Caco-2 (cell line): ENCODE data around the gene ARID1A. TPM values are rescaled to one million over a fixed set of nuclear protein-coding genes. Genes with fewer than 3 reads are reported as not detected.
"Not testable (repeated sequence)": the region's sequence is repeated elsewhere in the genome, so short reads cannot be mapped to it uniquely, and the experiment has no call there.

Source experiments
- BruUV-seq: library from RNA; stranded (reverse); fragments of 400-500 nt; replicated peaks from 2 replicates; lab custom pipeline; 2021; lab: Mats Ljungman, UMichigan
- CTCF ChIA-PET: fragments of 300-600 bp; sonication (Branson Sonifier 250); formaldehyde crosslinking; loops from one replicate; lab custom pipeline; 2022; ENCODE audit warnings: antibody characterized with exemption; lab: Charles Lee
- POLR2A ChIA-PET: fragments of 300-600 bp; sonication (Branson Sonifier 250); formaldehyde crosslinking; loops from one replicate; lab custom pipeline; 2022; ENCODE audit warnings: antibody characterized with exemption; lab: Charles Lee
- DNase-seq, 2 experiments: peaks; one replicate each; pipeline versions ENCODE4 v3.0.0 to v3.0.0-alpha.2; 2020 to 2022
- H3K27me3 ChIP-seq: replicated peaks from 2 replicates; pipeline ENCODE4 v1.6.0; 2011; ENCODE audit warnings: low read length; ENCODE audit not compliant: control insufficient read depth, insufficient read depth
- H3K36me3 ChIP-seq: 2 replicates; pipeline ENCODE4 v1.5.1; 2011; ENCODE audit warnings: low read length; ENCODE audit not compliant: control insufficient read depth, insufficient read depth
- H3K4me1 ChIP-seq: fragments of 250-450 bp; sonication (Bioruptor Pico); 2 replicates; pipeline ENCODE4 v1.5.1; 2020; ENCODE audit warnings: mild to moderate bottlenecking
- H3K4me3 ChIP-seq: 2 replicates; pipeline ENCODE4 v1.5.1; 2011; ENCODE audit warnings: low read depth, mild to moderate bottlenecking, control low read depth, low read length
- H3K9me3 ChIP-seq: fragments of 250-450 bp; sonication (Bioruptor Pico); 2 replicates; pipeline ENCODE4 v1.5.1; 2020; ENCODE audit warnings: mild to moderate bottlenecking, moderate library complexity
- H3K27ac Mint-ChIP-seq: one replicate; pipeline ENCODE4 v1.8.0; 2022; ENCODE audit warnings: mixed read lengths; ENCODE audit not compliant: unreplicated experiment
- H3K27me3 Mint-ChIP-seq: one replicate; pipeline ENCODE4 v1.8.0; 2022; ENCODE audit warnings: mixed read lengths; ENCODE audit not compliant: insufficient read depth, unreplicated experiment
- H3K36me3 Mint-ChIP-seq: one replicate; pipeline ENCODE4 v1.8.0; 2022; ENCODE audit warnings: mild to moderate bottlenecking, mixed read lengths; ENCODE audit not compliant: insufficient read depth, unreplicated experiment
- H3K4me1 Mint-ChIP-seq: one replicate; pipeline ENCODE4 v1.8.0; 2022; ENCODE audit warnings: low read depth, mixed read lengths; ENCODE audit not compliant: unreplicated experiment
- H3K4me3 Mint-ChIP-seq: one replicate; pipeline ENCODE4 v1.8.0; 2022; ENCODE audit warnings: mild to moderate bottlenecking, moderate library complexity, mixed read lengths; ENCODE audit not compliant: unreplicated experiment
- H3K9me3 Mint-ChIP-seq: one replicate; pipeline ENCODE4 v1.8.0; 2022; ENCODE audit warnings: mixed read lengths; ENCODE audit not compliant: unreplicated experiment
- intact Hi-C: fragments of 100-400 bp; cut with micrococcal nuclease; formaldehyde crosslinking; loops from one replicate; pipeline ENCODE4 v1.10.0; 2022; ENCODE audit not compliant: unreplicated experiment
- total RNA-seq: library from RNA; stranded (reverse); gene quantifications from 2 replicates; pipeline ENCODE4 v1.2.3, GENCODE V29; 2022
- TF ChIP-seq, protein P1 (sequence below), 2 experiments: fragments of 200-600 bp in 1 of 2; IDR thresholded peaks; 1 replicate in 1 of 2; 2 replicates in 1 of 2; pipeline versions ENCODE4 v1.5.1 to v1.8.0; 2011 to 2022; ENCODE audit warnings: antibody characterized with exemption in 1 of 2, control low read depth in 1 of 2, inconsistent platforms in 1 of 2, low read depth in 1 of 2, low read length in 1 of 2, mild to moderate bottlenecking in 1 of 2, moderate library complexity in 1 of 2; ENCODE audit not compliant: insufficient read depth in 1 of 2, severe bottlenecking in 1 of 2, unreplicated experiment in 1 of 2

Gene ARID1A
- total RNA-seq, 1 experiment from 2014 or later = 66.5 TPM

DNA sequence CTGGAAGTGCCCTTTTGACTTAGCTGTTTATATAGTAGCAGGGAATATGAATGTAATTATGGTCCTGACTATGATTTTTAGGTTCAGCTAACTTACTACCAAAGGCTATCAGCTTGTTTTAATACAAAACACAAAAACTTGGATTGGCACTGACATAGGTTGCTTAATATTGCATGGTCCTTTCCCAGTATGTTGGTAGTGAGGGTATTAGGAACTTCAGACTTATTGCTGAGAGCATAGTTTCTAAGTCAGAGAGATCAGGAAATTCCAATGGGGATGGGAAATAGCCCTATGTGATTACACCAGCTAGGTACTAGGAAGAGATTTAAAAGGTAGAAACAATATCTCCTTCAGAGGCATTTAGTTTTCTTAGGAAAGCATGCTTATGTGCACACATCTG lies 7.7 kb downstream of the ARID1A start:
- Histone ChIP-seq H3K36me3 (no peaks in the 10 kb centered on the region; the same call in 1 of the 2 replicates), H3K4me1 (peaks cover 82% of the 10 kb centered on the region), H3K4me3 (no peak overlapping the region), H3K27me3 (no peaks in the 10 kb centered on the region), H3K9me3 (no peaks in the 10 kb centered on the region)
- intact Hi-C loops = no loop called here
- Mint-ChIP-seq H3K36me3 (peaks cover 30% of the 10 kb centered on the region), H3K27me3 (no peaks in the 10 kb centered on the region), H3K27ac (peak overlapping the region; percentile 74), H3K4me1 (peaks cover 23% of the 10 kb centered on the region), H3K9me3 (no peaks in the 10 kb centered on the region), H3K4me3 (no peak overlapping the region)
- DNase-seq = no peak
- BruUV-seq = no TSS peak
- TF ChIP-seq, protein P1, sequence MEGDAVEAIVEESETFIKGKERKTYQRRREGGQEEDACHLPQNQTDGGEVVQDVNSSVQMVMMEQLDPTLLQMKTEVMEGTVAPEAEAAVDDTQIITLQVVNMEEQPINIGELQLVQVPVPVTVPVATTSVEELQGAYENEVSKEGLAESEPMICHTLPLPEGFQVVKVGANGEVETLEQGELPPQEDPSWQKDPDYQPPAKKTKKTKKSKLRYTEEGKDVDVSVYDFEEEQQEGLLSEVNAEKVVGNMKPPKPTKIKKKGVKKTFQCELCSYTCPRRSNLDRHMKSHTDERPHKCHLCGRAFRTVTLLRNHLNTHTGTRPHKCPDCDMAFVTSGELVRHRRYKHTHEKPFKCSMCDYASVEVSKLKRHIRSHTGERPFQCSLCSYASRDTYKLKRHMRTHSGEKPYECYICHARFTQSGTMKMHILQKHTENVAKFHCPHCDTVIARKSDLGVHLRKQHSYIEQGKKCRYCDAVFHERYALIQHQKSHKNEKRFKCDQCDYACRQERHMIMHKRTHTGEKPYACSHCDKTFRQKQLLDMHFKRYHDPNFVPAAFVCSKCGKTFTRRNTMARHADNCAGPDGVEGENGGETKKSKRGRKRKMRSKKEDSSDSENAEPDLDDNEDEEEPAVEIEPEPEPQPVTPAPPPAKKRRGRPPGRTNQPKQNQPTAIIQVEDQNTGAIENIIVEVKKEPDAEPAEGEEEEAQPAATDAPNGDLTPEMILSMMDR (IDR thresholded peaks at IDR 0.05; ENCODE audit: insufficient read depth in 1 of 2, low read depth in 1 of 2, low read length in 1 of 2, severe bottlenecking in 1 of 2, unreplicated experiment in 1 of 2) = no peak
- ChIA-PET POLR2A (no interaction called here), CTCF (interaction anchor here (0.6 to 1.9 kb wide), 2 partner anchors 10 to 26 kb away, joined by 5 to 7 read pairs; no protein-coding TSS in a partner anchor)

DNA sequence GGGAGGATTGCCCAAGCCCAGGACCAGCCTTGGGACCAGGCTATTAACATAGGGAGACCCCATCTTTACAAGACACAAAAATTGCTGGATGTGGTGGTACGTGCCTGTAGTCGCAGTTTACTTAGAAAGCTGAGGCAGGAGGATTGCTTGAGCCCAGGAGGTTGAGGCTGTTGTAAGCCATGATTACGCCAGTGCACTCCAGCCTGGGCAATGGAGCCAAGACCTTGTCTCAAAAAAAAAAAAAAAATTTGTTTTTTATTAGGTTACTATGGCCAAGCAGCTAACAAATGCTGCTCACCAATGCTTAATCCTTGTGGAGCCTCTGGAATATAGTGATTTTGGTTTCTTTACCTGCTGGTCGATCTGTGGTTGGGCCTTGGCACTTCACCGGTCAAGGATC lies 8.8 kb downstream of the ARID1A start:
- TF ChIP-seq, protein P1 (IDR thresholded peaks at IDR 0.05; ENCODE audit: insufficient read depth in 1 of 2, low read depth in 1 of 2, low read length in 1 of 2, severe bottlenecking in 1 of 2, unreplicated experiment in 1 of 2) = no peak
- ChIA-PET CTCF (no interaction called here), POLR2A (interaction anchor here (2.1 kb wide), 1 partner anchor 11 kb away, joined by 8 read pairs; no protein-coding TSS in a partner anchor)
- intact Hi-C loops = loop anchor here (2.0 kb wide), 1 partner anchor 14 kb away; no protein-coding TSS in a partner anchor
- Histone ChIP-seq H3K27me3 (no peaks in the 10 kb centered on the region), H3K9me3 (no peaks in the 10 kb centered on the region), H3K4me1 (peaks cover 73% of the 10 kb centered on the region), H3K36me3 (peaks cover 2% of the 10 kb centered on the region), H3K4me3 (no peak overlapping the region)
- Mint-ChIP-seq H3K4me3 (no peak overlapping the region), H3K27me3 (no peaks in the 10 kb centered on the region), H3K9me3 (no peaks in the 10 kb centered on the region), H3K27ac (no peak overlapping the region), H3K36me3 (peaks cover 41% of the 10 kb centered on the region), H3K4me1 (peaks cover 29% of the 10 kb centered on the region)
- no peak for DNase-seq
- BruUV-seq = no TSS peak

DNA sequence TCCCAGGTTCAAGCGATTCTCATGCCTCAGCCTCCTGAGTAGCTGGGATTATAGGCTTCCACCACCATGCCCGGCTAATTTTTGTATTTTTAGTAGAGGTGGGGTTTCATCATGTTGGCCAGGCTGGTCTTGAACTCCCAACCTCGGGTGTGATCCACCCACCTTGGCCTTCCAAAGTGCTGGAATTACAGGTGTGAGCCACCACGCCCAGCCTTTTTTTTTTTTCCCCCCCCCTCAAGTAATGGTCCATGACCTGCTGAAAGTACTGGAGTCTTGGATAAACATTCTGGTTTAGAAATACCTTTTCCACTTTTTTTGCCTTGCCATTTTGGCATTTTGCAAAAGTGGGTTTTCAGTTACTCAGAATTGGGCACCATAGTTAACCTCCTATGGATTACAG lies 9.4 kb downstream of the ARID1A start:
- DNase-seq = not testable (repeated sequence)
- POLR2A ChIA-PET = interaction anchor here (2.1 kb wide), 1 partner anchor 12 kb away, joined by 8 read pairs; no protein-coding TSS in a partner anchor
- intact Hi-C loops = loop anchor here (2.0 kb wide), 1 partner anchor 14 kb away; no protein-coding TSS in a partner anchor

More for the DNA sequence above, 9.4 kb downstream of the ARID1A start:
- not testable (repeated sequence) for H3K9me3 ChIP-seq, BruUV-seq, H3K36me3 ChIP-seq, H3K27me3 ChIP-seq, H3K4me3 Mint-ChIP-seq, H3K4me3 ChIP-seq, H3K9me3 Mint-ChIP-seq, H3K27me3 Mint-ChIP-seq
- Mint-ChIP-seq H3K27ac (peak overlapping the region; percentile 61), H3K36me3 (peaks cover 40% of the 10 kb centered on the region), H3K4me1 (peaks cover 29% of the 10 kb centered on the region)
- peaks cover 69% of the 10 kb centered on the region for H3K4me1 ChIP-seq
- CTCF ChIA-PET = interaction anchor here (1.7 kb wide), 1 partner anchor 28 kb away, joined by 4 read pairs; no protein-coding TSS in a partner anchor
